ENCODE results near the gene TLE5. TPM values are rescaled to one million over a fixed set of nuclear protein-coding genes. Genes with fewer than 3 reads are reported as not detected.

Gene TLE5
- total and polyA plus RNA-seq, 4 experiments from 2014 or later, result 572 to 943 (median 888) TPM

DNA sequence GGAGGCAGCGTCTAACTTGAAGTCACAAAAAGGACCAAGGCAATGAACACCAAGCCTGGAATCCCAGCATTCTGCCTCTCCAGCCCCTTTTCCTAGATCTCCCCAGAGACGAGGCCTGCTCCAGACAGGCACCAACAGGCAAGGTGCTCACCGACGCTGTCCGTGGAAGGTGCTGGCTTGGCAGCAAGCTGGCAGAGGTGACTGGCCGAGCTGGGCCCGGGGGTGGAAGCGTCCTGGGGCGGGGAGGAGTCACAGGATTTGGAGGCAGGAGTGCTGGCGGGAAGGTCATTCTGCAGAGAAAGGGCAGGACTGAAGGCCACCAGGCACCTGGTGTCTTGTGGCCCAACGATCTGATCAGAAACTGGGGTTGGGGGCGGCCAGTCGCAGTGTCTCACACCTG lies 51.4 kb downstream of the TLE5 start:
- no peak for DNase-seq
- no peak overlapping the region for H3K27ac ChIP-seq (ENCODE audit: low read depth, low read length)
- Mint-ChIP-seq H3K36me3 (peaks cover 4 to 10% of the 10 kb centered on the region in 2 donors), H3K9me3 (no peaks in the 10 kb centered on the region), H3K4me3 (no peak overlapping the region), H3K4me1 (no peaks in the 10 kb centered on the region), H3K27me3 (no peaks in the 10 kb centered on the region), H3K27ac (no peak overlapping the region)
- H3K27me3 ChIP-seq (ENCODE audit: insufficient read depth, low read length), result no peaks in the 10 kb centered on the region
- H3K9me3 ChIP-seq (ENCODE audit: control insufficient read depth in 1 of 2, low read length in 2 of 2), result no peaks in the 10 kb centered on the region
- CTCF ChIA-PET (ENCODE audit: partially characterized antibody), result no interaction called here
- no peak overlapping the region for H3K4me3 ChIP-seq (ENCODE audit: low read length in 2 of 2)
- H3K4me1 ChIP-seq (ENCODE audit: insufficient read depth, low read length), result no peaks in the 10 kb centered on the region
- intact Hi-C loops (cut with micrococcal nuclease), result no loop called here
- H3K36me3 ChIP-seq (ENCODE audit: insufficient read depth, low read length), result no peaks in the 10 kb centered on the region
- POLR2A ChIA-PET (ENCODE audit: partially characterized antibody), result no interaction called here

DNA sequence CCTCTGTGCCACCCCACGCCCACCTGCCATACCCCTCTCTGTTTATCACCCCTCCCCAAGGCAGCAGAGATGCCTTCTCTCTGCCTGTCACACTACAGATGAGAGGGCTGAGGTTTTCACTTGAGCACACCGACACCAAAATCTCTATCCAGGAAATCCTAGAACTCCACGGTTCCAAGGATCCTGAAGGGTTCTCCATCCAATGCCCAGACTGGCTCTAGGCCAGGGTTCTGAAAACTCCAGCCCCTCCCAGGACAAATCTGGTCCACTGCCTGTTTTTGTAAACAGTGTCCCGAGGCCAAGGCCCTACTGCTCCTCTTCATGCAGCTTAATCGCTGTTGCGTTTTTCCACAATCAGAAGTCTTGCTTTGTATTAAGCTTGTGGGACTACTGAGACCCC lies 53.3 kb downstream of the TLE5 start:
- CTCF ChIA-PET (ENCODE audit: partially characterized antibody), result no interaction called here
- H3K4me3 ChIP-seq (ENCODE audit: low read length in 2 of 2), result no peak overlapping the region
- no peaks in the 10 kb centered on the region for H3K27me3 ChIP-seq (ENCODE audit: insufficient read depth, low read length)
- no peak overlapping the region for H3K27ac ChIP-seq (ENCODE audit: low read depth, low read length)
- DNase-seq, result no peak
- intact Hi-C loops (cut with micrococcal nuclease), result no loop called here
- H3K36me3 ChIP-seq (ENCODE audit: insufficient read depth, low read length), result no peaks in the 10 kb centered on the region
- H3K27me3 Mint-ChIP-seq, result no peaks in the 10 kb centered on the region
- H3K9me3 ChIP-seq (ENCODE audit: control insufficient read depth in 1 of 2, low read length in 2 of 2), result no peaks in the 10 kb centered on the region
- H3K4me1 ChIP-seq (ENCODE audit: insufficient read depth, low read length), result no peaks in the 10 kb centered on the region
- POLR2A ChIA-PET (ENCODE audit: partially characterized antibody), result no interaction called here
- H3K27ac Mint-ChIP-seq, result no peak overlapping the region
- no peaks in the 10 kb centered on the region for H3K9me3 Mint-ChIP-seq
- H3K36me3 Mint-ChIP-seq, result peaks cover 4 to 9% of the 10 kb centered on the region in 2 donors
- no peaks in the 10 kb centered on the region for H3K4me1 Mint-ChIP-seq
- H3K4me3 Mint-ChIP-seq, result no peak overlapping the region

DNA sequence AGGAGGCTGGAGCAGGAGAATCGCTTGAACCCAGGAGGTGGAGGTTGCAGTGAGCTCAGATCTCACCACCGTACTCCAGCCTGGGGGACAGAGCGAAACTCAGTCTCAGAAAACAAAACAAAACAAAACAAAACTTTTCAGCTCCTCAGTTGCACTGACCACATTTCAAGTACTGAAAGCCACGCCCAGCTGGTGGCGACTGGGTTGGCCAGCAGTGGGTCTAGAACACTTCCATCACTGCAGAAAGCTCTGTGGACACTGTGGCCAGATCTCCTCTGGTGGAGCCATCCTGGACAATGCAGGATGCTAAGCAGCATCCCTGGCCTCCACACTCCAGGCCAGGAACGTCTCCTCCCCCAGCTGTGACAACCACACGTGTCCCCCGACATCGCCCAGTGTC lies 54.3 kb downstream of the TLE5 start:
- no peaks in the 10 kb centered on the region for H3K27me3 ChIP-seq (ENCODE audit: insufficient read depth, low read length)
- no peak overlapping the region for H3K27ac Mint-ChIP-seq
- CTCF ChIA-PET (ENCODE audit: partially characterized antibody), result no interaction called here

DNA sequence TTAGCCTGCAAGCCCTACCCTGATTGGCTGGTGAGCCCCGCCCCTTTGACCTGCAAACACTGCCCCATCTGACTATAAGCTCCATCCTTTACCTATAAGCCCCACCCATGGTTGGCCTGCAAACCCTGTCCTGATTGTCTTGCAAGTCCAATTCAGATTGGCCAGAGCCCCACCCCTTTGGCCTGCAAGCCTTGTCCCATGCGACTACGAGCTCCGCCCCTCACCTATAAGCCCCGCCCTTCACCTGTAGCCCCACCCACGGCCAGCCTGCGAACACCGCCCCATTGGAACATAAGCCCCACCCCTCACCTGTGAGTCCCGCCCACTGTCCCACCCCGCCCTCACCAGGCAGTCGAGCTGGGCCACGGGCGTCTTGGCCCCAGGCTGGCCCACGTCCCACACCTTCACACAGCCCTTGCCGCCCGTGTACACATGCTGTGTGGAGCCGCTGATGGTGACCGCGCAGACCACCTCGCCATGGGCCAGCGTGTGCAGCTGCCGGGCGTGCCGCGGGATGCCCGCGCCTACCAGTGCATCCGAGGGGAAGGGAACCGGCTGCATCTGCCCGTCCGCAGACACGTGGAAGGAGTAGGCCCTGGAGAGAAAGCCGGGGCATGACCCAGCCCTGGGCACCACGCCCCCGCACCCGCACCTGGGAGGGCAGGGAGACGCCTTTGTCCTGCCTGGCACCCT lies 56.1 kb downstream of the TLE5 start:
- Mint-ChIP-seq H3K4me1 (no peaks in the 10 kb centered on the region), H3K36me3 (peaks cover 0 to 6% of the 10 kb centered on the region in 2 donors), H3K9me3 (no peaks in the 10 kb centered on the region), H3K4me3 (no peak overlapping the region), H3K27me3 (no peaks in the 10 kb centered on the region), H3K27ac (no peak overlapping the region)
- H3K4me3 ChIP-seq (ENCODE audit: low read length in 2 of 2), result no peak overlapping the region
- H3K36me3 ChIP-seq (ENCODE audit: insufficient read depth, low read length), result no peaks in the 10 kb centered on the region
- ChIA-PET POLR2A (ENCODE audit: partially characterized antibody) (interaction anchor here (0.7 kb wide), 1 partner anchor 25 kb away, joined by 3 read pairs; no protein-coding TSS in a partner anchor), CTCF (ENCODE audit: partially characterized antibody) (no interaction called here)
- H3K9me3 ChIP-seq (ENCODE audit: control insufficient read depth in 1 of 2, low read length in 2 of 2), result no peaks in the 10 kb centered on the region
- intact Hi-C loops (cut with micrococcal nuclease), result no loop called here
- no peak overlapping the region for H3K27ac ChIP-seq (ENCODE audit: low read depth, low read length)
- no peaks in the 10 kb centered on the region for H3K4me1 ChIP-seq (ENCODE audit: insufficient read depth, low read length)
- no peaks in the 10 kb centered on the region for H3K27me3 ChIP-seq (ENCODE audit: insufficient read depth, low read length)
- DNase-seq, result no peak

More for the DNA sequence above, 54.3 kb downstream of the TLE5 start:
- no peak overlapping the region for H3K4me3 Mint-ChIP-seq
- POLR2A ChIA-PET (ENCODE audit: partially characterized antibody), result no interaction called here
- no peak for DNase-seq
- H3K9me3 Mint-ChIP-seq, result no peaks in the 10 kb centered on the region
- Histone ChIP-seq H3K36me3 (ENCODE audit: insufficient read depth, low read length) (no peaks in the 10 kb centered on the region), H3K9me3 (ENCODE audit: control insufficient read depth in 1 of 2, low read length in 2 of 2) (no peaks in the 10 kb centered on the region), H3K27ac (ENCODE audit: low read depth, low read length) (no peak overlapping the region), H3K4me3 (ENCODE audit: low read length in 2 of 2) (no peak overlapping the region), H3K4me1 (ENCODE audit: insufficient read depth, low read length) (no peaks in the 10 kb centered on the region)
- H3K36me3 Mint-ChIP-seq, result peaks cover 0 to 6% of the 10 kb centered on the region in 2 donors
- no peaks in the 10 kb centered on the region for H3K4me1 Mint-ChIP-seq
- intact Hi-C loops (cut with micrococcal nuclease), result no loop called here
- H3K27me3 Mint-ChIP-seq, result no peaks in the 10 kb centered on the region

DNA sequence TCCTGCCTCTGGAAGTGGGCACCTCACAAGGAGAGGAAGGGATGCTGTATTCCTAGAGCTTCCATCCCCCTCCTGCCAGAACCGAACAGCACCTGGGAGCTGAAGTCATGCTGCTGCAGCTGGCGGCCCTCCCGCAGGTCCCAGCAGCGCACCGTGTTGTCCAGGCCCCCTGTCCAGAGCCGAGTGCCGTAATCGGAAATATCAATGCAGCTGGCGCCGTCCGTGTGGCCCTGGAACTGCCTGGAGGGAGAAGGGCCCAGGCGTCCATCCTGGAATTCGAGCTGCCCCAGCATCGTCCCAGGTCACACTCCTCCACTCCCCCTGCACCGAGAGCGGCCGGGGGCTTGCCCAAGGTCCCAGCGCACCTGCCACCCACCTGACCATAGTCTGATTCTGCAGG lies 57.0 kb downstream of the TLE5 start:
- no peak for DNase-seq
- H3K36me3 ChIP-seq (ENCODE audit: insufficient read depth, low read length), result no peaks in the 10 kb centered on the region
- ChIA-PET POLR2A (ENCODE audit: partially characterized antibody) (interaction anchor here (1.0 kb wide), 1 partner anchor 55 kb away, joined by 3 read pairs; no protein-coding TSS in a partner anchor), CTCF (ENCODE audit: partially characterized antibody) (interaction anchor here (1.2 kb wide), 1 partner anchor 32 kb away, joined by 3 read pairs; no protein-coding TSS in a partner anchor)
- no peaks in the 10 kb centered on the region for H3K27me3 Mint-ChIP-seq
- H3K27ac Mint-ChIP-seq, result no peak overlapping the region
- H3K9me3 ChIP-seq (ENCODE audit: control insufficient read depth in 1 of 2, low read length in 2 of 2), result no peaks in the 10 kb centered on the region
- H3K27me3 ChIP-seq (ENCODE audit: insufficient read depth, low read length), result no peaks in the 10 kb centered on the region
- H3K36me3 Mint-ChIP-seq, result peaks cover 0 to 6% of the 10 kb centered on the region in 2 donors
- intact Hi-C loops (cut with micrococcal nuclease), result no loop called here
- no peak overlapping the region for H3K27ac ChIP-seq (ENCODE audit: low read depth, low read length)
- no peaks in the 10 kb centered on the region for H3K4me1 ChIP-seq (ENCODE audit: insufficient read depth, low read length)
- no peaks in the 10 kb centered on the region for H3K4me1 Mint-ChIP-seq
- no peak overlapping the region for H3K4me3 ChIP-seq (ENCODE audit: low read length in 2 of 2)
- no peak overlapping the region for H3K4me3 Mint-ChIP-seq
- no peaks in the 10 kb centered on the region for H3K9me3 Mint-ChIP-seq

DNA sequence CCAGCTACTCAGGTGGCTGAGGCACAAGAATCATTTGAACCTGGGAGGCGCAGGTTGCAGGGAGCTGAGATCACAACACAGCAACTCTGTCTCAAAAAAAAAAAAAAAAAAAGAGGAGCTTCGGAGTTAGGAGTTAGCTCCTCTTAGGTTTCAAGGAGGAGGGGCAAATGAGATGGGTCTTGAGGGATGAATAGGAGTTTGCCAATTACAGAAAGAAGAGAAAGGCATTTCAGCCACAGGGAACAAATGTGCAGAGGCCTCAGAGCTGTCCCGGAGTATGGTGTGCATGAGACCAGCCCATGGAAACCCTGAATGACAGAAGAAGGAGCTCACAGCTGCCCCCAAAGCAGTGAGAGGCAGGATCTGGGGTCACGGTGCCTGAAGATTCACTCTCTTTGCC lies 57.8 kb downstream of the TLE5 start:
- H3K27me3 ChIP-seq (ENCODE audit: insufficient read depth, low read length), result no peaks in the 10 kb centered on the region
- Mint-ChIP-seq H3K9me3 (no peaks in the 10 kb centered on the region), H3K27me3 (no peaks in the 10 kb centered on the region), H3K36me3 (peaks cover 0 to 4% of the 10 kb centered on the region in 2 donors), H3K4me1 (no peaks in the 10 kb centered on the region), H3K27ac (no peak overlapping the region), H3K4me3 (no peak overlapping the region)
- H3K9me3 ChIP-seq (ENCODE audit: control insufficient read depth in 1 of 2, low read length in 2 of 2), result no peaks in the 10 kb centered on the region
- DNase-seq, result no peak
- H3K4me1 ChIP-seq (ENCODE audit: insufficient read depth, low read length), result no peaks in the 10 kb centered on the region
- no peak overlapping the region for H3K4me3 ChIP-seq (ENCODE audit: low read length in 2 of 2)
- H3K36me3 ChIP-seq (ENCODE audit: insufficient read depth, low read length), result no peaks in the 10 kb centered on the region
- intact Hi-C loops (cut with micrococcal nuclease), result no loop called here
- ChIA-PET CTCF (ENCODE audit: partially characterized antibody) (interaction anchor here (0.6 to 1.6 kb wide), 3 partner anchors 33 to 424 kb away, joined by 3 to 8 read pairs (median 4); no protein-coding TSS in a partner anchor), POLR2A (ENCODE audit: partially characterized antibody) (interaction anchor here (1.0 kb wide), 1 partner anchor 56 kb away, joined by 3 read pairs; no protein-coding TSS in a partner anchor)
- no peak overlapping the region for H3K27ac ChIP-seq (ENCODE audit: low read depth, low read length)

DNA sequence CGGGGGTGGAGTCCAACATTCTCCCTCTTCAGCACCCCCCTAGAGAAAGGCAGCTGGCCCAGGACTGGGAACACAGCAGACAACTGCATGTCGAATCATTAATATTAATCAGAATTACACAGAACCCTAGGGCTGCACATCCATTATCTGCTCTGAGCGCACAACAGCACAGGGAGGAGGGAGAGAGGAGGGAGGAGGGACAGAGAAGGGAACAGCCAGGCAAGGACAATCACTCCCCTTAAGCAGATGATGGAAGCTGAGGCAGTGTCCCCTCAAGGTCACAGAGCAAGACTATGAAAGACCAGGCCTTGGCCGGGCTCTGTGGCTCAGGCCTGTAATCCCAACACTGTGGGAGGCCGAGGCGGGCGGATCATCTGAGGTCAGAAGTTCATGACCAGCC lies 59.2 kb downstream of the TLE5 start:
- no peak overlapping the region for H3K4me3 Mint-ChIP-seq
- peaks cover 7 to 9% of the 10 kb centered on the region in 2 donors for H3K36me3 Mint-ChIP-seq
- CTCF ChIA-PET (ENCODE audit: partially characterized antibody), result interaction anchor here (1.6 kb wide), 1 partner anchor 101 kb away, joined by 8 read pairs; no protein-coding TSS in a partner anchor

More for the DNA sequence above, 59.2 kb downstream of the TLE5 start:
- no peaks in the 10 kb centered on the region for H3K4me1 Mint-ChIP-seq
- intact Hi-C loops (cut with micrococcal nuclease), result no loop called here
- H3K27me3 Mint-ChIP-seq, result no peaks in the 10 kb centered on the region
- H3K9me3 Mint-ChIP-seq, result no peaks in the 10 kb centered on the region
- no peak overlapping the region for H3K4me3 ChIP-seq (ENCODE audit: low read length in 2 of 2)
- H3K4me1 ChIP-seq (ENCODE audit: insufficient read depth, low read length), result no peaks in the 10 kb centered on the region
- H3K27ac Mint-ChIP-seq, result no peak overlapping the region
- H3K27ac ChIP-seq (ENCODE audit: low read depth, low read length), result no peak overlapping the region
- no peaks in the 10 kb centered on the region for H3K9me3 ChIP-seq (ENCODE audit: control insufficient read depth in 1 of 2, low read length in 2 of 2)
- no peak for DNase-seq
- no peaks in the 10 kb centered on the region for H3K27me3 ChIP-seq (ENCODE audit: insufficient read depth, low read length)
- POLR2A ChIA-PET (ENCODE audit: partially characterized antibody), result no interaction called here
- no peaks in the 10 kb centered on the region for H3K36me3 ChIP-seq (ENCODE audit: insufficient read depth, low read length)

All from CD4-positive, alpha-beta memory T cell (primary cell).